GM19099 (cell line): Measurements from ENCODE around the gene FRMPD1.

Experiments used
- POLR2A ChIP-seq: IDR thresholded peaks from 3 replicates; pipeline ENCODE4 v1.6.1; 2011; ENCODE audit warnings: low read depth; ENCODE audit not compliant: insufficient read length; ENCODE audit errors: extremely low read depth

FRMPD1 gene

DNA sequence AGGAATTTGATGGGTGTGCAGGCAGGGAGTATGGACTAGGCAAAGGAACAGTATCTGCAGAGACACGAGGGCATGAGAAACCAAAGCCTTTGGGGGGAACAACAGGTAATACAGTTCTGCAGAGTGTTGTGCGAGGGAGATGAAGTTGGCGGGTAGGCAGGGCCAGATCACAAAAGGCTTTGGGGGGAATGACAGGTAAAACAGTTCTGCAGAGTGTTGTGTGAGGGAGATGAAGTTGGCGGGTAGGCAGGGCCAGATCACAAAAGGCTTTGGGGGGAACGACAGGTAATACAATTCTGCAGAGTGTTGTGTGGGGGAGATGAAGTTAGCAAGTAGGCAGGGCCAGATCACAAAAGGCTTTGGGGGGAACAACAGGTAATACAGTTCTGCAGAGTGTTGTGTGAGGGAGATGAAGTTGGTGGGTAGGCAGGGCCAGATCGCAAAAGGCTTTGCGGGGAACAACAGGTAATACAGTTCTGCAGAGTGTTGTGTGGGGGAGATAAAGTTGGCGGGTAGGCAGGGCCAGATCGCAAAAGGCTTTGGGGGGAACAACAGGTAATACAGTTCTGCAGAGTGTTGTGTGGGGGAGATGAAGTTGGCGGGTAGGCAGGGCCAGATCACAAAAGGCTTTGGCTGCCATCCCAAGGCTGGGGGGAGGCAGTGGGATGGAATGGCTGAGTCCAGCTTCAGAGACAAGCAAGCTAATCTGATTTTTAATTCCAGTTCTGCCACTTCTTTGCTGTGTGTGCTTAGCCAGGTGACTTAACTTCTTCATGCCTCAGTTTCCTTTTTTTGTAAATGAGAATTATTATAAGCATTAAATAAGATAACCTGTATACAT lies 33.0 kb downstream of the FRMPD1 start:
- TF ChIP-seq POLR2A: no peak

DNA sequence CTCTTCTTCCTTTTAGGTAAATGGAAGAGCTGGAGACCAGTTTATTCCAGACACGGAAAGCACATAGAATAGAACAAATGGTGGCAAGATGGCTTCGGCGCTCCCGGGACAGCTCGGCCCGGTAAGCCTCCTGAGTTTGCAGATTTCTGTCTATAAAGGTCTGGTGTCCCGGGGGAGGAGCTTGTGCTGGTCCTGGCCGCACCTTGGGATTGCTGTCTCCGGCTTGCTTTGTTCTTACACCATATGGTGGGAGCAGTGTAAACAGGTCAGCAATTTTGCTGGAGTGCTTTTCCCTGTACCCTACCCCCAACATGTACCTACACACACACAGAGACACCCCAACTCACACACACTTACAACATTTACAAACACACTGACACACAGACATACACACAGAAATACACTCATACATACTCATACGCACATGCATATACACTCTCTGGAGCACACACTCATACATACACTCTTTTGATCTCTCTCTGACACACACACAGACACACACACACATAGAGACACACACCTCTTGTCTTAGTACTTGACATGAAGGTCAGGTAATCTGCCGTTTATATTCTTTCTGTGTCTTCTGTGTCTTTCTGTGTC lies 42.0 kb downstream of the FRMPD1 start:
- TF ChIP-seq POLR2A: no peak

DNA sequence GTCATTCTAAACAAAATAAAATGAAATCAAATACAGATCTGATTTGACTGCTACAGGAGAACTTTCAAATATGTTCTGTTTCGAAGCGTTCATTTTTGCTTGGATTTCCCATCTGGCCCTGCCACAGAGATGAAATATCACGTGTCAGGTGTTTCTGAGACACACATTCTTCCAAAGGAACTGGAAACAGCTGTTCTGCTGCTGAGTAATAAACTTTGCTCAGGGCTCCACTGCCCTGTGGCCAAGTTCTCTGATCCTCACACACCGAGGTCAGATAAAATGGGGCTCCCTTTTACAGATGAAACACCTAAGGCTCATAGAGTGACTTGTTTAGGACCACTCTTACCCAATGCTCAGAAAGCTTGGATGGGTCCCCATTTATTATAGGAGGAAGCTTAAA lies 42.5 kb downstream of the FRMPD1 start:
- no peak for TF ChIP-seq POLR2A

DNA sequence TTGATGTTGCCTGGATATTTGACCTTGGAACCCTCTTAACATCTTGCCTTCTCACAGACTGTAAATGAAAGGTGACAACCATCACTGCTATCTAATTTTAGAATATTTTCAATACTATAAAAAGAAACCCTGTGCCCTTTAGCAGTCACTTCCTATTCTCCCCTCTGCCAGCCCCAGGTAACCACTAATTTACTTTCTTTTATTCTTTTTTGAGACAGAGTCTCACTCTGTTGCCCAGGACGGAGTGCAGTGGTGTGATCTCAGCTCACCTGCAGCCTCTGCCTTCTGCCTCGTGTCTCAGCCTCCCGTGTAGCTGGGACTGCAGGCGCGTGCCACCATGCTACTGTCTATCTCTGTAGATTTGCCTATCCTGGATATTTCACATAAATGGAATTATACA lies 43.6 kb downstream of the FRMPD1 start:
- TF ChIP-seq POLR2A: no peak

DNA sequence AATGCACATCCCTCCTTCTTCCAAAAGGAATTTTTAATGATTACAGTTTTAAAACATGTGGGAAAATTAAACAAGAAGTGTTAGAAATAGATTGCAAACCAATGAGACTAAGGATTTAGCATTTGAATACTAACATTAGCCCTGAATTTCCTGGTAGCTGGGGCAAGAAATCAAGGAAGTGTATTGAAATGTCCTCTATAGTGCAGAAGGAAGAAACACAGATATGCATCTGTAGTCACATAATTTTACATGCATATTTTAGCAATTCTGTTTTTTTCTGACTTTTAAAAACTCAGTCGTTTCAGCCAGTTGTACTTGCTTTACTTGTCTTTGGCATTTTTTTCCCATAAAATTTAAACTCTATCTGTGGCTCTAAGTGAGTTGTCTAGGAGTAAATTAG lies 45.8 kb downstream of the FRMPD1 start:
- no peak for TF ChIP-seq POLR2A

DNA sequence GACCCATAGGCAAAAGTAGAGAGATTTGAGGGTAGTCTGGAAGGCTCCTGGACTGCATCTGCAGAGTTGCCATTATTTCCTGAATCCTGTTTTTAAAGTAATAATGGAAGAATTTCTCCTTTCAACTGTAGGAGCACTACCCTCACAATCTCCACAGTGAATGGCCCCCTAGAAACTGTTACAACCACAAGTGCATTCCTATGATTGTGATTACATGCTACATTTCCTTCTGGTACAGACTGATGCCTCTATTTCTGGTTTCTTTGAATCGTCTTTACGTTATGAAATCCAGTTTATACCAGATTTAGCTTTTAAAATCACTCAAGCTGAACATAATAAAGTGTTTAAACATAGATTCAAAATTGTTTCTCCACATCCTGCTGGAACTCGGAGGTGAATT lies 49.4 kb downstream of the FRMPD1 start:
- no peak for TF ChIP-seq POLR2A

DNA sequence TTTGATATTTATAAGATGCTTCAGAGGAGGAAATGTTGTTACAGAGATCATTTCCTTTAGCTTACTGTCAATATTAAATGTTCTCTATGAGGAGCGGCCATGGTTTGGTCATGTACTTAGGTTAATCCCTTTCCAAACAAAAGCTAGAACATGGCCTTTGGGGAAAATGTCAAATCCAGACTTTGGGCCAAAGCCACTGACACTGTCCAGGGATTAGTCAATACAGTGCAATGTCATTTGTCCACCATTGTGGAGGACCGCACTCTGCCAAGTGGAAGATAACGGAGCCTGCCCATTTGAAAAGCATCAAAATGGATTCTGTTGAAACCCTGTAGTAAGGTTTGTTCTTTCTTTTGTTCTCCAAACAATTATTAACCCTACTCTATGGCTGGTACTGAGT lies 50.1 kb downstream of the FRMPD1 start:
- TF ChIP-seq POLR2A: no peak

DNA sequence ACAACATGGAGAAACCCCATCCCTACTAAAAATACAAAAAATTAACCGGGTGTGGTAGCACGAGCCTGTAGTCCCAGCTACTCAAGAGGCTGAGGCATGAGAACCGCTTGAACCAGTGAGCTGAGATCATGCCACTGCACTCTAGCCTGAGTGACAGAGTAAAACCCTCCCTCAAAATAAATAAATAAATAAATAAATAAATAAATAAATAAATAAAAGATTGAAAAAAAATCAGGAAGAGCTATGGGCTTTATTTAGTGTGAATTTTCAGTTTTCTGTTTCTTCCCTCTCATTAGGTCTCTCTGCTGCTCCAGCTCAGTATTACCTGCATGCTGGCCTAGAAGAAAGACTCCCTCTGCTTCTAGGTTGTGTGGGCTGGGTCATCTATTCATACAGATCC lies 55.0 kb downstream of the FRMPD1 start:
- TF ChIP-seq POLR2A: no peak

DNA sequence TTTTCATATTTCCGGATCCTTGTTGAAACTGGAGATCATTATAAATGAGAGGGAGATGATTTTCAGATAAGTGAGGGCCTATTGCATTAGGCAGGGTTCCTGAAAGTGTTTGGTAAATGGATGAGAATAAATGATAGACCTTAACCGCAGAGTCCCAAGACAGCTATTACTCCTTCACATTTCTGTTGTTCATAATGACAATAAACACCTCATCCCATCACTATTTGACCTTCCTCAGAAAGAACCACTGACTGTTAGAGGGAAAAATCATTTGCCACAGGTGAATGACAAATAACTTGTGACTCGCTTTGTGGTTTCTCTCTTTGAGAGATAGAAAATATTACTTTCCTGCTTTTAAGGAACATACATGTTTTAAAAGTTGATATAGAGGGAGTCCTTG lies 55.5 kb downstream of the FRMPD1 start:
- no peak for TF ChIP-seq POLR2A

DNA sequence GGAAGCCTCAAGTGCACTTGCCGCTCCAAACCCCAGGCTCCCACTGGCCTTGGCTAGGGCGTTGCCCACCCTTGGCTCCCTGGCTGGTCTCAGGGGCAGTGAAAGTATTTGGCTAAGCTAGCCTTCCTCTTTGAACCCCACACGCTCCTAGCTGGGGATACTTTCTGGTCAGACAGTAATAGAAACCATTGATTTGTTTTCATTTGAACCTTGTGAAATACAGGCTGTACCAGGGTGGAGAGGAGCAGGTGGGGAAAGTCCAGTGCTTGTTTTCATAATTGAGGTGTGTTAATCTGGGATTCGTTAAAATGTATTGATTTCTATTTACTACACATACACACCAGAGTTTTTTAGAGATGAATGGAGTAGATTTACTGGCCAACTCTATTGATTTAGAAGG lies 57.0 kb downstream of the FRMPD1 start:
- no peak for TF ChIP-seq POLR2A

DNA sequence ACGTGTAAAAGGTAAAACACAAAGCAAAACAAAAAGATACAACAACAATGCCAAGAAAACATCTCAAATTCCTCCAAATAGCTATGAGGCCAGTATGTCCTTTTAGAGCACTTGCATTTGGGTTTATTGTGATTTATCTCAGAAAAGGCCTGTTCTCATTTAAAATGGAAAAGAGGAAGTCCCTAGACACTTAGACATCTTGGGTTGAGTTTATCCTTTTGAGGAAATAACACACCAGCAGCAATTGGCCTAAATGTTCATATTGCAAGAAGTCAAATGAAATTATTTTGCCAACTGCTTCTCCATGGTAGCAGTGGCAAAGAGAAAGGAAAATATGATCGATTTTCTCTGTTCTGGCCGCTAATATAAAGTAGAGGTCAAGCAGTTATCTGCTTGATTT lies 59.3 kb downstream of the FRMPD1 start:
- no peak for TF ChIP-seq POLR2A

DNA sequence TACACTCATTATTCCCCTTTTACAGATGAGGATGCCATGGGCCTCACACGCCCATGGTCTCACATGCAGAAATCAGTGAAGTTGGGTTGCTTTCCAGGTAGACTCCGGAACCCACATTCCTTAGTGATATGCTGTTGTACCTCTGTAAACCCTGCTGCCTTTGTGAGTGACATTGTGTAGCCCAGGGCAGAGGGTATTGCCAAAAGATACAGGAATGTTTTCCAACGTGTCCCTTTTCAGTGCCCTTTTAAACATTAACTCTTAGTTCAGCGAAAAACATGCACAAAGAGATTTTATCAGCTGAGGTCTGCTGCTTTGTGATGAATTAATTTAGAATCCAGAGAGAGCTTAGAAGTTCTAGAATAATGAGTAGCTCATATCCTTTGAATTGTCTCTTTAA lies 64.5 kb downstream of the FRMPD1 start:
- no peak for TF ChIP-seq POLR2A

DNA sequence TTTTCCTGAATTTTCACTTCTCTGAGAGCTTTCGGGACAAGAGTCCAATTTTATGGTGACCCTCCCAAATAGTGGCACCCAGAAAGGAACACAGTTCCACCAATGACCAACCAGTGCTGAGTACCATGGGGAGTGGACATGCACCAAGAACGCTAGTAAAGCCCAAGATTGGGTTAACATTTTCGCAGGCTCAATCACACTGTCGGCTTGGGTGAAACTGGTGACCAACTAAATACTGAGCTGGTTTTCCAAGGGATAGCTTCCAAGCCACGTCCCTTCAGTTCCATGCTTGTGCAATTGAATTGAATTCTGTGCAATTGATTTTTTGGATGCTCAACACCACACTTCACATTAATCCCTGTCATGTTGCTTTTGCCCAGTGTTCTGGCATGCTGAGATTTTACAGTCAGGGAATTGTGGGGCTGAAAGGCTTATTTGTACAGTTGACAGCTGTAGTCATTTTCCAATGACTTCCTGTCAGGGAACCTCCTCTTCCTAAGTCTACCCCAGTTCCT lies 65.3 kb downstream of the FRMPD1 start:
- no peak for TF ChIP-seq POLR2A

DNA sequence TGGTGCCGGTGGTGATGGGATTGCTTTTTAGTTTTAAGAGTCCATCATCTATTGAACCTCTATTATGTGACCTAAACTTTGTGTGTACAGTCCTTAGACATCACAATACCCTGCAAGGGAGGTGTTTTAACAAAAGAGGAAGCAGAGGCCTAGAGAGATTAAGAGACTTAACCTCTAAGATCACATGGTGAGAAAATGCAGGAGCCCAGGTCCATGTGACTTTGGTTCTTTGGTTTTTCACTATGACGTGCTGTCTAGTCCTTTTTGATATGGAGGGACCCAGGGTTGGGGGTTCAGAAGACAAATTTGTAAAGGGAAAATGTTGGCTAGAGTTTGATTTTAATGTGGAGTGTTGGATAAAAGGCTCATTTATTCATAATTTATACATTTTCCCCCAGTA lies 68.8 kb downstream of the FRMPD1 start:
- no peak for TF ChIP-seq POLR2A

DNA sequence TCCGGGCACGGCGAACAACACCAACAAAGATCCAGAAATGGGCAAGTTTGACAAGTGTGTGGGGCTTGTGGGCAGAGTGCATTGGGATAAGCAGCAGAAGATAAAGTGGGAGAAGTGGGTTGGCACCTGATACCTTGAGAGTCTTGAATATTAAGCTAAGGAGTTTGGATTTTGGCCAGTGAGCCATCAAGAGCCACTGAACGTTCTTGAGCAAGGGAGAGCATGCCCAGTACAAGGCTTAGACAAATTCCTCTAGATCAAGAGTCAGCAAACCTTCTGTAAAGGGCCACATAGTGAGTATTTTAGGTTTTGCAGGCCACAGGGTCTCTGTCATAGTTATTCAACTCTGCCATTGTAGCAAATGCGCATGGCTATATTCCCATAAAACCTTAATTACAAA lies 76.3 kb downstream of the FRMPD1 start:
- no peak for TF ChIP-seq POLR2A

DNA sequence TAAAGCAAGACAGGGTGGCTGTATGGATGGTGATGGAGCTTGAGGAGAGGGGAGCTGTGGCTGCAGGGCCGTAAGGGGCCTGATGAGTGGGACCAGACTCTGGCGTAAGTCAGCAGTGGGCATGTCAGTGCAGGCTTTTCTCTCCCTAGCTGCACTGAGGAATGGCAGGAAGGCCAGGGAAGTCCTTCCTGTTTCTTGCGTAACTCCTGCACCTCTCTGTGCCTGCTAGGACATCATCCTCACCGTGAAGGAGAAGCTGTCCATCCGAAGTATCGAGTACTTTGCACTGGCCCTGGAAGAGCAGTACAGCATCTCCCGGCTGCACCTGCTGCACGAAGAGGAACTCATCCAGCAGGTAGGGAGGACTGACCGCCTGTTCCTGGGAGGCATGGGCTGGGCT lies 78.7 kb downstream of the FRMPD1 start:
- no peak for TF ChIP-seq POLR2A
